Measurements from ENCODE around the gene FOXC1.

DNA sequence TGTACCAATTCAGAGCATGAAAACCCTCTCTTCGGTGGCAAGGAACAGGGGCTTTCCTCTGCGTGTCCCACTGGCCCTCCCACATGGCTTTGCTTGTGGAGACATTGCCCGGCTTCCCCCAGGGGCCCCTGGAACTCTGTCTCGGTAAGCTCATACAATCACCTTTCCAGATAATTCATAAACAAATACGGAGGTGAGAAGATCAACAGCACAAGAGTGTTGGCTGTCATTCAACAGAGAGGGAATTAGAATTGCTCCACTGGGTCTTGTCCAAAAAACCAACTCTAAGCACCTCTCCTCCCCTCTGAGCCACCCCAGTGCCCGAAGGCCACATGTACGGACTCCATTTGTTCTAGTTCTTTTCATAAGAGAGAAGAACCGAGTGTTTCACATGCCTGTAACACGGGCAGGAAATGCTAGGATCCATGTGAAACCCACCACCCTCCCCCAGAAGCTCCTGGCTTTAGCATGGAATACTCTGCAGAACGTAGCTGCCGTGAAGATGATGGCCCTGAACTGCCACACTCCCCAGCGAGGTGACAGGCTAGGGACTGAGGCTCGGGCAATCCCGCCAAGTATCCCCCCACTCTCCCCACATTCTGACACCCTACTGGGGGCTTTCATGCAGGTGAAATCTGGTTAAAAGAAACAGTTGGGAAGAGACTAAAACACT, 24.6 kb upstream of the FOXC1 start:
- TF ChIP-seq CTCF (IDR thresholded peaks at IDR 0.05; ENCODE audit: poor library complexity) (no peak), EZH2 (IDR thresholded peaks at IDR 0.05; ENCODE audit: borderline replicate concordance) (no peak), EZH2phosphoT487 (IDR thresholded peaks at IDR 0.05; ENCODE audit: low read depth, severe bottlenecking, unreplicated experiment) (no peak)

Measured in hepatocyte (in vitro differentiated cells).